ENCODE data around the gene VASP.

The VASP gene

GRCh38 chr19:45477186-45477585, 30.1 kb upstream of the VASP start:
- H3K36me3 Mint-ChIP-seq (ENCODE audit: insufficient read depth): peaks cover 85% of the 10 kb centered on the region
- no peak for ATAC-seq (replicated peaks)
- H3K4me3 Mint-ChIP-seq: peak overlapping the region; percentile 94 to 98
- no peaks in the 10 kb centered on the region for H3K9me3 Mint-ChIP-seq
- peak overlapping the region; percentile 96 to 100 for H3K27ac Mint-ChIP-seq
- peaks cover 31 to 46% of the 10 kb centered on the region in 2 donors for H3K4me1 Mint-ChIP-seq (ENCODE audit: low read depth in 2 of 2)
- H3K27me3 Mint-ChIP-seq: peaks cover 0 to 10% of the 10 kb centered on the region in 2 donors
- DNase-seq: no peak

- ATAC-seq (replicated peaks) (peak; percentile 5), DNase-seq (peak in 1 of 3 experiments; percentile 35)
- Mint-ChIP-seq H3K9me3 (no peaks in the 10 kb centered on the region), H3K4me3 (peak overlapping the region; percentile 94 to 98), H3K27ac (peak overlapping the region; percentile 96 to 100), H3K27me3 (peaks cover 0 to 4% of the 10 kb centered on the region in 2 donors), H3K4me1 (ENCODE audit: low read depth in 2 of 2) (peaks cover 28 to 43% of the 10 kb centered on the region in 2 donors), H3K36me3 (ENCODE audit: insufficient read depth) (peaks cover 78% of the 10 kb centered on the region)
Observed at GRCh38 chr19:45477713-45478453, 29.4 kb upstream of the VASP start.

- Mint-ChIP-seq H3K27ac (peak overlapping the region; percentile 96 to 100), H3K4me3 (peak overlapping the region; percentile 94 to 98), H3K36me3 (ENCODE audit: insufficient read depth) (peaks cover 77% of the 10 kb centered on the region), H3K4me1 (ENCODE audit: low read depth in 2 of 2) (peaks cover 28 to 41% of the 10 kb centered on the region in 2 donors), H3K27me3 (no peaks in the 10 kb centered on the region), H3K9me3 (no peaks in the 10 kb centered on the region)
- peak; percentile 87 to 94 (median 89) for DNase-seq
- peak; percentile 59 for ATAC-seq (replicated peaks)
Observed at GRCh38 chr19:45478454-45479238, 28.6 kb upstream of the VASP start.

GRCh38 chr19:45483033-45483432, 24.2 kb upstream of the VASP start:
- Mint-ChIP-seq H3K36me3 (ENCODE audit: insufficient read depth) (peaks cover 54% of the 10 kb centered on the region), H3K4me3 (no peak overlapping the region), H3K27me3 (no peaks in the 10 kb centered on the region), H3K27ac (no peak overlapping the region), H3K4me1 (ENCODE audit: low read depth in 2 of 2) (peaks cover 11 to 13% of the 10 kb centered on the region in 2 donors), H3K9me3 (no peaks in the 10 kb centered on the region)
- DNase-seq (no peak), ATAC-seq (replicated peaks) (no peak)

GRCh38 chr19:45484273-45484945, 22.9 kb upstream of the VASP start:
- H3K9me3 Mint-ChIP-seq: no peaks in the 10 kb centered on the region
- H3K27me3 Mint-ChIP-seq: peaks cover 5 to 8% of the 10 kb centered on the region in 2 donors
- peak overlapping the region in 1 of 2 donors; percentile 85 for H3K27ac Mint-ChIP-seq
- no peak for DNase-seq
- ATAC-seq (replicated peaks): no peak
- peaks cover 3 to 10% of the 10 kb centered on the region in 2 donors for H3K4me1 Mint-ChIP-seq (ENCODE audit: low read depth in 2 of 2)
- H3K36me3 Mint-ChIP-seq (ENCODE audit: insufficient read depth): peaks cover 46% of the 10 kb centered on the region
- H3K4me3 Mint-ChIP-seq: no peak overlapping the region

GRCh38 chr19:45485305-45486077, 21.8 kb upstream of the VASP start:
- H3K27ac Mint-ChIP-seq: peak overlapping the region; percentile 6 to 85
- ATAC-seq (replicated peaks) (peak; percentile 97), DNase-seq (peak; percentile 97 to 99 (median 98))
- peak overlapping the region; percentile 85 to 91 for H3K4me3 Mint-ChIP-seq
- H3K4me1 Mint-ChIP-seq (ENCODE audit: low read depth in 2 of 2): peaks cover 0 to 10% of the 10 kb centered on the region in 2 donors
- H3K27me3 Mint-ChIP-seq: peaks cover 5 to 8% of the 10 kb centered on the region in 2 donors
- H3K36me3 Mint-ChIP-seq (ENCODE audit: insufficient read depth): peaks cover 39% of the 10 kb centered on the region
- no peaks in the 10 kb centered on the region for H3K9me3 Mint-ChIP-seq

- no peak for DNase-seq
- Mint-ChIP-seq H3K36me3 (ENCODE audit: insufficient read depth) (peaks cover 36% of the 10 kb centered on the region), H3K27ac (no peak overlapping the region), H3K4me1 (ENCODE audit: low read depth in 2 of 2) (peaks cover 5 to 13% of the 10 kb centered on the region in 2 donors), H3K4me3 (no peak overlapping the region), H3K9me3 (no peaks in the 10 kb centered on the region), H3K27me3 (peaks cover 5 to 27% of the 10 kb centered on the region in 2 donors)
- no peak for ATAC-seq (replicated peaks)
Observed at GRCh38 chr19:45488708-45489107, 18.6 kb upstream of the VASP start.

GRCh38 chr19:45489216-45489855, 17.9 kb upstream of the VASP start:
- Mint-ChIP-seq H3K4me3 (no peak overlapping the region), H3K36me3 (ENCODE audit: insufficient read depth) (peaks cover 35% of the 10 kb centered on the region), H3K9me3 (no peaks in the 10 kb centered on the region), H3K27ac (no peak overlapping the region), H3K27me3 (peaks cover 5 to 27% of the 10 kb centered on the region in 2 donors), H3K4me1 (ENCODE audit: low read depth in 2 of 2) (peaks cover 5 to 11% of the 10 kb centered on the region in 2 donors)
- DNase-seq (no peak), ATAC-seq (replicated peaks) (no peak)

GRCh38 chr19:45492137-45492626, 15.1 kb upstream of the VASP start:
- H3K27me3 Mint-ChIP-seq: peaks cover 13 to 40% of the 10 kb centered on the region in 2 donors
- DNase-seq: no peak
- no peak overlapping the region for H3K4me3 Mint-ChIP-seq
- H3K9me3 Mint-ChIP-seq: no peaks in the 10 kb centered on the region
- peaks cover 22% of the 10 kb centered on the region for H3K36me3 Mint-ChIP-seq (ENCODE audit: insufficient read depth)
- H3K27ac Mint-ChIP-seq: no peak overlapping the region
- H3K4me1 Mint-ChIP-seq (ENCODE audit: low read depth in 2 of 2): peaks cover 17 to 18% of the 10 kb centered on the region in 2 donors
- ATAC-seq (replicated peaks): no peak

- Mint-ChIP-seq H3K27me3 (peaks cover 13 to 40% of the 10 kb centered on the region in 2 donors), H3K27ac (no peak overlapping the region), H3K4me1 (ENCODE audit: low read depth in 2 of 2) (peaks cover 21 to 22% of the 10 kb centered on the region in 2 donors), H3K9me3 (no peaks in the 10 kb centered on the region), H3K4me3 (peak overlapping the region in 1 of 2 donors; percentile 25), H3K36me3 (ENCODE audit: insufficient read depth) (peaks cover 27% of the 10 kb centered on the region)
- ATAC-seq (replicated peaks) (no peak), DNase-seq (no peak)
Observed at GRCh38 chr19:45492627-45493470, 14.4 kb upstream of the VASP start.

GRCh38 chr19:45494261-45494916, 12.9 kb upstream of the VASP start:
- no peak overlapping the region for H3K27ac Mint-ChIP-seq
- H3K9me3 Mint-ChIP-seq: no peaks in the 10 kb centered on the region
- DNase-seq: no peak
- H3K27me3 Mint-ChIP-seq: peaks cover 8 to 31% of the 10 kb centered on the region in 2 donors
- H3K36me3 Mint-ChIP-seq (ENCODE audit: insufficient read depth): peaks cover 23% of the 10 kb centered on the region
- ATAC-seq (replicated peaks): no peak
- H3K4me1 Mint-ChIP-seq (ENCODE audit: low read depth in 2 of 2): peaks cover 31% of the 10 kb centered on the region in 2 donors
- no peak overlapping the region for H3K4me3 Mint-ChIP-seq
